Forelimb muscle (tissue), 1 donor: ENCODE results near the gene LARGE1. TPM values are rescaled to one million over a fixed set of nuclear protein-coding genes. Genes with fewer than 3 reads are reported as not detected.

Experiments
- DNase-seq: peaks from one replicate; pipeline ENCODE4 v3.0.0-alpha.2; 2013; ENCODE audit warnings: low read depth
- polyA plus RNA-seq: library from polyadenylated mRNA; unstranded; fragments of 120-200 nt; gene quantifications from one replicate; pipeline ENCODE4 v1.2.1, GENCODE V29; 2013; ENCODE audit not compliant: insufficient read length

The LARGE1 gene
- polyA plus RNA-seq, 1 donor = 7.7 TPM

DNA sequence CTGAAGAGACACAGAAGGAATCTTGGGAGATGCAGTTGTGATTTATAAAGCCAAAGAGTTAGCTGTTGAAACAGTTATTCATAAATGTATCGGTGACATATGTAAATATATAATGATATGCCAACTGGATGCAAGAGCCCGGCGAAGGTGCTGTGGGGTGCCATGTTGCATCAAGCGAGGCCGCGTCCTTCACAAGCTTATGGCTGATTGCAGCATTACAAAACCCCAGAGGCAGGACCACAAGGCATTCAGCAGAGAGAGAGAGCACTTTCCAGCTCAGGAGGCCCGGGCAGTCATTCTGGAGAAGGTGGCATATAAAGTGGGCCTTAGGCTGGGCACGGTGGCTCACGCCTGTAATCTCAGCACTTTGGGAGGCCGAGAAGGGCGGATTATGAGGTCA is 65.6 kb downstream of the LARGE1 start:
- no peak for DNase-seq

DNA sequence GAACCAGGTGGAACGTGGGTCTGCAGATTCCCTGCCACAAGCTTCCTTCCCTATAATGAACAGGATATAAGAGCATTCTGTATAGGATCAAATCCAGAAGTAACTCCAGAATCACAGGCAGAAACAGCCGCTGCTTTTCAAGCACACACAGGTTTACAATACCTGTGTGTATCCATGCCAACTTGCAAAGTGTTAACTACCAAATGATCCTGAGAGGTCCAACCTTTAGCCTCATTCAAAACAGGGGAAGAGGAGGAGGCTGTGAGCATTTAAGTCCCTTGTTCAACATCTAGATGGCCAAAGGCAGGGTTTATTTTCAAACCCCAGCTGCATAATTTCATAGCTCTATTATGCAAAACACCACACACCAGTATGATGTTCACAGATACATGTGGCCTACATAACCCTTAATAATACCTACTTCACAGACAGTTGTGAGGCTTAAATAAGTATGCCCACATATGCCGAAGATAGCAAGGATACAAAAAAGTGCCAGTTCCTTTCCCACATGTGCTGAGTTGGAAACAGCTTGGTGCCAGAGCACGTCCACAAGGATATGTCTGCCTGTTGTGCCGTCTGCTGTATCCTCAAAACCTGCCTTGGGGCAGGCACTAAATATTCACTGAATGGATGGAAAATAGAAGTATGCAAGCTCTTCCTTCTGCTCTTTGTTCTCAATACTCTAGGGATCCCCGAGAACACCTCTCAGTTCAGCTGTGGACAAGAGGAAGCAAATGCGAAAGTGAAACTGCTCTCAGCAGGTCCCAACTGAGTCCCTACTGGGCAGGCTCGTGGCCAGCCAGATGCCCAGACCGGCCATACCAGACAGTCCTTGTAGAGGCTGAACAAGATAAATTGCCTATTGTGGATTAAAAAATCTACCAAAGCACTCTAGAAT is 66.8 kb downstream of the LARGE1 start:
- DNase-seq = peak; percentile 28

DNA sequence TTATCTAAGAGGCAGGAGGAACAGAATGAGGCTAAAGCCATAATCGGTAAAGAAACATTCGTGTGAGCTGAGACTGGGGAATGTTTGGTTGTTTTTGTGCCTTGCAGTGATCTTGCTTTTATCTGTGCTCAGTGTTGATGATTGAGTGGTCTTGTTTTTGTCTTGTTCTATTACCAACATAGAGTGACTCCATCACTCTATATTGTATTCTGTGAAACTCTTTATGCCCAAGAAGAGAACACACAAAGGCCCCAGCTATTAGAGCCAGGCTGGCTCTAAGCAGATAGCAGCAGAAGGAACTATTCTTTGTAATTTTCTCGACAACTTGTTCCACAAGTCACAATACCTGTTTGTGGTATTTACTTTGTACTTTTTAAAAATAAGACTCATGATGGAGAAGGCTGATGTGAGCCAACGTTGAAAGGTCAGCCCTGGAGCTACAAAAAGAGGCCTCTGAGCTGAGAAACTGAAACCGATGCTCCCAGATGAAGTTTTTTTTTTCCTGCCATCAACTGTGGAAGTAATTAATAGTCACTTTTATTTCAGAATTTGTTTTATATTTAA is 68.4 kb downstream of the LARGE1 start:
- no peak for DNase-seq

DNA sequence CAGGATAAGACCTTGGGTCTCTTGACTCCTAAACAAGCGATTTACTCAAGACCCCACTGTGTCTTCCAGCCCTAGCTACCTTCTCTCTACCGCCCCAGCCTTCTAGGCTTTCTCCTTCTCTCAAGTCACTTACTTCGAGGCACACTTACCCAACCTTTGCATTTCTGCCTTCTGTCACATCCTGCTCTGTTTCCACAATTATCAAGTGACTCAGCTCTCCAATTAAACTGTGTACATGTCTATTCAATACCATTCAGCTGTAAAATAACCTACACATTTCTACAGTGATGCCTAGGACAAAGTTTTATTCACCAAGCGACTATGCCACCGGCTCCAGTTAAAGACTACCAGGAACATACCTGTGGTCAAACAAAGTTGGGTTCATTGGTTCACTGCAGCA is 69.0 kb downstream of the LARGE1 start:
- no peak for DNase-seq

DNA sequence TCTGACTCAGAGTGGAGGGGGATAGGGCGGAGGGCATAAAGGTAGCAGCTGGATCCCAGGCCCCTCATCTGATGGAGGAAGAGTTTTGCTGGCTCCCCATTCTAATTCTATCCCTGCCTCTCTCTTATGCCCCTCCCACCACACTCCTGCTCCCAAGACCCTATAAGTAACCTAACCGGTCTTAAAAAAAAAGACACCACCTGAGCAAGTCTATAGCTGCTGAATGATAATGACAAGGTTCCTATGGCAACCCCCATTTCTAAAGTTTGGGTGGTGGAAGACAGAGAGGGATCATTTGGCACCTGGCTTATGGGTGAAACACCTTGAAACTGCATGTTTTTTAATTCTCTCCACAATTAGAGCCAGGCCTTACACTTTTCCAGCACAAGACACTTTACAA is 69.6 kb downstream of the LARGE1 start:
- no peak for DNase-seq

DNA sequence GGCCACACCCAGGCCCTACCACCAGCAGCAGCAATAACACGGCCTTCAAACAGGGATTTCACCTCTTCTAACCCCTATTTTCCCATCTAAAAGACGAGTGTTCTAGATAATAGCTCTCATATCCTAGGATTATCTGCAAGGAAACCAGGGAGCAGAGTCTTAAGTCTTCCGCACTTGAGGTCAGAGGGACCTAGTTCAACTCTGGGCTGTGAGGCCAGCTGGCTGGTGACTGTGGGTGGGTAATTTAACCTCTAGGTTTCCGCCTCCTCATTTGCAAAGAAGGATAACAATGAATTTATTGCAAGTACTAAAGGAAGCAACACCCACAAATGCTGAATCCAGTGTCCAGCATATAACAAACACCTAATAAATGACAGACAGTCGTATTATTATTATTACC is 70.1 kb downstream of the LARGE1 start:
- no peak for DNase-seq

DNA sequence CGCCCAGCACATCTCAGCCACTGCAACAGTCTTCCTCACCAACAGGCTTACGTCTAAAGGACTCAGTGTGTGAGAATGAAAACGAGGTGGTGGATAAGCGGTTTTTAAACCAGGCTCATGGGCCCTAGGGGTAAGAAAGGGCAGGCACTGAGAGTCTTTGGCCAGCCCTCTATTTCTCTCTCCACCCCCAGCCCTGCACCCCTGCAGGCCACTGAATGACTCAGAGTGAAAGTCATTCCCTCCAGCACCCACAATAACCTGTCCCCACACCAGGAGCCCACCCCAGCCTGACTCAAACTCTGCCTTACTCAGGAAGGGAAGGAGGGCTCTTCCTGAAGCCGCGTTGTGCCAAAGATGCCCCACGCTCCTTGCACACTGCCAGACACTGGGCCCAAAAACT is 72.0 kb downstream of the LARGE1 start:
- DNase-seq = no peak

GRCh38 chr22:33844273-33844672 is 76.0 kb downstream of the LARGE1 start:
- DNase-seq = no peak

DNA sequence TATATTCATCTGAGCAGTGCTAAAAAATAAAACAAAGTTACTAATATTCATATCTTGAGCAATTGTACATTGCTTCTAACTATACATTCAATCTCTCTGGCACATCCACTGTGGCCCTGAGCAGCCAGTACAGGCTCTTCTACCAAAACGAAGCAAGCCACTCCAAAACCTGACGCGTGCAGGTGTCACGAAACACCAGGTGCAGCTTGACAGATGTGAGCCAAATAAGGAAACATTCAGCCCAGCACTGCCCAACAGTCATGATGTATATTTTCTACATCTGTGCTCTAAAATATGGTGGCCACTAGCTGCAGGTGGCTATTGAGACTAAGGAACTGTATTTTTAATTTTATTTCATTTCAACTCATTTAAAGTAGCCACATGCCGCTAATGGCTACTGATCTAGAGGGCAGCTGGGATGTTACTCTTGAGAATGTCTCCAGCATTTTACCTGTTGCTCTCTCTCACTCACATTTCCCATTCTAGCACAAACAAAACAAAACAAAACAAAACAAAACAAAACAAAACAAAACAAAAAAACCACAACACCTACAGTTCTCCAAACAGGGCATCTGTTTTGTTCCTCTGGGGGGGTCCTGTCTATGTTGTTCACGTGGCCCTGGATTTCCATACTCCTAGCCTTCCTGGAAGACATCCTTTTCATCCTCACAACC is 77.7 kb downstream of the LARGE1 start:
- DNase-seq = no peak

DNA sequence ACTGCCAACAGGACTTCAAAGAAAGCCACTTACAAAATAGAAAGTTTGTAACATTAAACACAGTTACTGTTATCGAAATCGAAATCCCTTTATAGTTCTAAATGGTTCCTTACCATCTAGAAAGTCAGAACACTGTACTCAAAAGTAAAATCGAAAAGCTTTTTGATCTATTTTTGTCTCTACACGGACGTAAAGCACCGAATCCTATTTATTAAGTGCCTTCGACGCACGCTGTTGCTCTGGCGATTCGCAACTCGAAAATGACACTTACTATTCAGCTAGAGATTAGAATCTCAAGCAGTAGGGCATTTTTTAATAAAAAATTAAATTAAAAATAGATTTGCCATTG is 78.3 kb downstream of the LARGE1 start:
- no peak for DNase-seq

- no peak for DNase-seq
These were observed 78.8 kb downstream of the LARGE1 start for GRCh38 chr22:33841281-33842005.

GRCh38 chr22:33838644-33839043 is 81.6 kb downstream of the LARGE1 start:
- DNase-seq = no peak

DNA sequence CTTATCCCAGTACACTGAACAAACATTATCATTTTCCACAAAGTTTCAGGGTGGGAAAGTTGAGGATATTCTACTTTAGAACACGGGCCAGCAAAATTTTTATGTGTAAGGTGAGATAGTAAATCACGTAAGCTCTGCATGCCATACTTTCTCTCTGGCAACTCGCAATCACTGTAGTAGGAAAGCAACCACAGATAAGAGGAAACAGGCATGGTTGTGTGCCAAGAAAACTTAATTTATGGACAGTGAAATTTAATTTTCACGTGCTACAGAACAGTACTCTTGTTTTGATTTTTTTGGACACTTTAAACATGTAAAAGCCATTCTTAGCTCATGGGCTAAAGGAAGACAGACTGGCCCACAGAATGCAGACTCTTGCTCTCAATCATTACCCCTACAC is 82.5 kb downstream of the LARGE1 start:
- no peak for DNase-seq

DNA sequence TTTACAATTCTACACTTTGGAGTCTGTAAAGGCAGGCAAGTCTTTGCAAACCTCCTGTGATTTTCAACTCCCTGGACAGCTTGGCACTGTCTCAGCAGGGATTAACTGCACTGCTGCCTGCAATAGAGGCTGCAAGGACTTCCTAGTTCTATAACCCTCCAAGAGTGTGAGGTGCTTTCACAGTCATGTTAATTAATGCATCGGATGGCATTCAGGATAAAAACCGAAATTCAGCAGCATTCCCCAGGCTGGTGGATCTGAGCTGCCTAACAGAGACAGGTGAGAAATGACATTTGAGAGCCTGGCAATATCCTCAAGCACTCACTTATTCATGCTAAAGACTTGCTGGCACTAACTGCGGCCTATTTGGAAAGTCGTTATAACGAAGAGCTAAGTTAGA is 85.0 kb downstream of the LARGE1 start:
- no peak for DNase-seq

DNA sequence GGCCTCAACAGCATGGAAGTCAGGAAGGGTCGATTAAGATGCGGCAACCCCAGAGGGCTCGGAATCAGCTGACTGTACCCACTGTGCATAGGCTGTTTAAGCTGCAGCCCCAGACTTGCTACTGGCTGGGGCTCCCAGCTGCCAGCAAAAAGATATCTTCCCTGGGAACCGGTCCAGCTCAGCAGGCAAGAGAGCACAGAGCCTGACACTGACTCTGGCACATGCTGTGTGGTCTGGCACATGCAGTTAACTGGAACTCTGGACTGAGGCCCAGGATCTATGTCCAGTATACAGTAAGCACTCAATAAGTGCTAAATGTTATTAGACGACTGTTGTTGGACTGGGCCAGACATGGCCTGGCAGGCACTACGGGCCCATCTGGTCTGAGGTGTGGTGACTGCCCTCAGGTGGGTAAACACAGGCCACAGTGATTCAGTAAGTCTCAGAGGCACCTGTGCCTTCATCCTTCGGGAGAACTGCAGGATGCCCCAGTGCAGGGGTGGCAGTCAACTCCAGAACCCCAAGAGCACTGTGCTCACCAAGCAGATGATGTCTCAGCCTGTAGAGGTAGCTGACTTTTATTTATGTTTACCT is 87.6 kb downstream of the LARGE1 start:
- DNase-seq = no peak

DNA sequence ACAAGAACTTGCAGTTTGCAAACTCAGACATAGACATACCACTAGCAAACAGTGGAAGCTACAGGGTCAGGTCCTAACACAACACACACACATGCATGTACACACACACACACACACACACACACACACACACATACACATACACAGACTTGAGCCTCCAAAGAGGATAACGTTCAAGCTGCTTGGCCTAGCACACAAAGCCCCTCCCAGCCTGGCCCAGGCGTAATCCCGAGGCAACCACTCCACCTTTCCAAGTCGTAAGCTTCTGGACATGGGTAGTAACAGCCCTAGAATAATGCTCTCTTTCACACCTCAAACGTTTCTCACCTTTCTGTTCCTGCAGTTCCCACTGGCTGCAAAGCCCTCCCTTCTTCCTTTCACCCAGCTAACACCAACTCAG is 88.6 kb downstream of the LARGE1 start:
- DNase-seq = no peak

DNA sequence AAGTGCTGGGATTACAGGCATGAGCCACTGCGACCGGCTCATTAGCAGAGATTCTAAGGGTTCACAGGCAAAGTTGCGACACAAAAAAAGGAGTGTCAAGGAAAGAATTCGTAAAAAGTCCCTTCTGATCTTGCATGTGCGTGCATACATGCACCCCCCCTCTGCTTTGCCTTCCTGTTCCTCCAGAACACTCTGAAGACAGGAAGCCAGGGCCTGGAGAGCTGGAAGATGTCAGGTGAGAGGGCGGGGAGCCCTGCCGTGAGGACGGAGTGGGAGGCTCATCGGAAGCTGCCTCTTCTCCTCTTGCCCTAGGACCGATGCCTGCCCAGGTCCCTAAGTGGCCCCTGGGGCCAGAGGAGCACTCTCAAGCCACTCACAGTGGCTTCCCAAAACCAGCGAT is 89.1 kb downstream of the LARGE1 start:
- DNase-seq = no peak

DNA sequence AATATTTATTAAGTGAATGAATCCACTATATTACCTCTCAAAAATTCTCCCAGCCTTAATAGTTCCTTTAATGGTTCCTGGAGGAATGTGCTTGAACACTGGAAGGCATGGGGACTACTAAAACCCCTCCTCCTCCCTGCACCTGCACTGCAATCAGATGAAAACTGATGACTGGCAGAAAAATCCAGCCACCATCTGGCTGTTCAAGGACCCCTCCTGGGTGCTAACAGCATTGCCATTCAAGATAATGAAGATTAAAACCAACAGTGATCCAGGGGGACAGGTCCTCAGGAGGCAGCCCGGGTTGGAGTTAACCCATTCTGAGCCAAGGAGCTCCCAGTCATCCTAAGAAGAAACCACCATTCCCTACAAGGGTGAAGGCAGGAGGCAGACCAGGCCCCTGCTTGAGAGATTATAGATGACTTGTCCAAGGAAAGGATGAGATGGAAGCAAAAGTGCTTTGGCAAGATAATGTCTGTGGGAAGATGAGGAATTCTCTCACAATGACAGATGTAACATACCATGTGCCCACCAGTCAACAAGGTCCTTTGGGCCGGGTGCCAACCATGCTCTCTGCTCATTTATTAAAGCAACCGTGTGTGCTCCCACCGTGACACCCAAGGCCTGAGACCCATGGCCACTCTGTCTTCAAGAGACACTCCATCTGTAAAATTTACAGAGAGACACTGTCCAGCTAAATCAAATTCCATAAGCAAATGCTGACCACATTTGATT is 90.6 kb downstream of the LARGE1 start:
- DNase-seq = no peak

GRCh38 chr22:33828302-33828701 is 92.0 kb downstream of the LARGE1 start:
- DNase-seq = no peak

DNA sequence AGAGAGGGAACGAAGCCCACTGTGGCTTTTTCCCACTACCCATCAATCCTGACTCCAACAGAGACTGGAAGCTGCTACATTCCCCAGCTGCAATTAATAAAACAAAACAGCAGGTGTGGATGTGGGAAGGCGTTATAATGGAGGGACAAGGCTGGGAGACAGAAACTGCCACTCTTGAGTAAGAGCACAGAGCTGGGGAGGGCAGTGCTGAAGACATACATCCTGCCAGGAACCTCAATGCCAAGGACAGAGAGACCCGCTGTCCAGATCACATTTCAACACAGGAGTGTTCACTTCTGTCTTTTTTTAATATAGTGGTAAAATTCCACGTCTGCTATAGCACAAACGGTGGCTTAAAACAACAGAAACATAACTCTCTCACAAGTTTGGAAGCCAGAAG is 94.5 kb downstream of the LARGE1 start:
- no peak for DNase-seq

GRCh38 chr22:33823552-33823951 is 96.7 kb downstream of the LARGE1 start:
- no peak for DNase-seq
